Keratinocyte (primary cell): ENCODE results near the gene RAB11FIP3.

Source experiments
- EZH2 ChIP-seq: IDR thresholded peaks from one replicate; pipeline ENCODE4 v1.6.1; 2012; ENCODE audit warnings: inconsistent platforms, mild to moderate bottlenecking, low read length, moderate library complexity
- TF ChIP-seq, protein P1 (sequence below), 3 experiments: IDR thresholded peaks in 1 of 3; conservative IDR thresholded peaks in 1 of 3; optimal IDR thresholded peaks in 1 of 3; 2 replicates in 2 of 3; 3 replicates in 1 of 3; pipeline versions ENCODE3 to v1.5.1; 2011; ENCODE audit warnings: low read length in 3 of 3, mild to moderate bottlenecking in 3 of 3, moderate library complexity in 2 of 3, control low read depth in 1 of 3, inconsistent platforms in 1 of 3; ENCODE audit not compliant: insufficient read depth in 2 of 3; ENCODE audit errors: extremely low read depth in 1 of 3

DNA sequence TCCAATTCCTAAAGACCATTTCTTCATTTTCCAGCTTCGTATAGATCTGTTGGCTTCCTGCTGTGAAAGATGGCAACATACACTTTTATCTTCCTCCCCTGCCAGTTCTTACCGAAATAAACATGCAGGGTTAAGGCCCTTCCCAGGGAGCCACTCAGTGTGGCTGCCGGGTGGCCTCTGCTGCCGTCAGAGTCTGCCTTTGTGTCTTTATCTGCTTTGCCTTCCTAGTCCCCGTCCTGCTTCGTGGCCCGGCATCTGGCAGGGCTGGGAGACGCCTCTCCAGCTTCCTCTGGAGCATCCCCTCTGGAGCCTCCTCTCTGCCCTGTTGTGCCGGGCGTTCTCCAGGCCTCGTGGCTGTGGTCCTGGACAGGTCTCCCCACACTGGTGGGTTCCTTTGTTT, 71.8 kb downstream of the RAB11FIP3 start:
- TF ChIP-seq, protein P1, sequence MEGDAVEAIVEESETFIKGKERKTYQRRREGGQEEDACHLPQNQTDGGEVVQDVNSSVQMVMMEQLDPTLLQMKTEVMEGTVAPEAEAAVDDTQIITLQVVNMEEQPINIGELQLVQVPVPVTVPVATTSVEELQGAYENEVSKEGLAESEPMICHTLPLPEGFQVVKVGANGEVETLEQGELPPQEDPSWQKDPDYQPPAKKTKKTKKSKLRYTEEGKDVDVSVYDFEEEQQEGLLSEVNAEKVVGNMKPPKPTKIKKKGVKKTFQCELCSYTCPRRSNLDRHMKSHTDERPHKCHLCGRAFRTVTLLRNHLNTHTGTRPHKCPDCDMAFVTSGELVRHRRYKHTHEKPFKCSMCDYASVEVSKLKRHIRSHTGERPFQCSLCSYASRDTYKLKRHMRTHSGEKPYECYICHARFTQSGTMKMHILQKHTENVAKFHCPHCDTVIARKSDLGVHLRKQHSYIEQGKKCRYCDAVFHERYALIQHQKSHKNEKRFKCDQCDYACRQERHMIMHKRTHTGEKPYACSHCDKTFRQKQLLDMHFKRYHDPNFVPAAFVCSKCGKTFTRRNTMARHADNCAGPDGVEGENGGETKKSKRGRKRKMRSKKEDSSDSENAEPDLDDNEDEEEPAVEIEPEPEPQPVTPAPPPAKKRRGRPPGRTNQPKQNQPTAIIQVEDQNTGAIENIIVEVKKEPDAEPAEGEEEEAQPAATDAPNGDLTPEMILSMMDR (optimal IDR thresholded peaks at IDR 0.05 in 1 of 3, IDR thresholded peaks at IDR 0.05 in 1 of 3, conservative IDR thresholded peaks at IDR 0.05 in 1 of 3; ENCODE audit: extremely low read depth in 1 of 3, insufficient read depth in 2 of 3, low read length in 3 of 3), result no peak
- no peak for TF ChIP-seq EZH2
